Fibroblast of villous mesenchyme (primary cell): ENCODE measurements around the gene ALKAL2. TPM values are rescaled to one million over a fixed set of nuclear protein-coding genes. Genes with fewer than 3 reads are reported as not detected.

Experiments
- DNase-seq: peaks from one replicate; pipeline ENCODE4 v3.0.0-alpha.2; 2010; ENCODE audit warnings: low read depth
- H3K4me3 ChIP-seq: 2 replicates; pipeline ENCODE4 v1.5.1; 2011; ENCODE audit warnings: low read depth, mild to moderate bottlenecking, low read length
- total RNA-seq: library from RNA; depleted of rRNA; stranded (reverse); fragments of >200 nt; gene quantifications from 2 replicates; pipeline ENCODE4 v1.2.3, GENCODE V29; 2012
- TF ChIP-seq, protein P1 (sequence below): IDR thresholded peaks from 2 replicates; pipeline ENCODE4 v1.5.1; 2012; ENCODE audit warnings: low read depth, mild to moderate bottlenecking, low read length; ENCODE audit not compliant: insufficient read depth

The ALKAL2 gene
- total RNA-seq, 1 donor = 0.43 TPM

DNA sequence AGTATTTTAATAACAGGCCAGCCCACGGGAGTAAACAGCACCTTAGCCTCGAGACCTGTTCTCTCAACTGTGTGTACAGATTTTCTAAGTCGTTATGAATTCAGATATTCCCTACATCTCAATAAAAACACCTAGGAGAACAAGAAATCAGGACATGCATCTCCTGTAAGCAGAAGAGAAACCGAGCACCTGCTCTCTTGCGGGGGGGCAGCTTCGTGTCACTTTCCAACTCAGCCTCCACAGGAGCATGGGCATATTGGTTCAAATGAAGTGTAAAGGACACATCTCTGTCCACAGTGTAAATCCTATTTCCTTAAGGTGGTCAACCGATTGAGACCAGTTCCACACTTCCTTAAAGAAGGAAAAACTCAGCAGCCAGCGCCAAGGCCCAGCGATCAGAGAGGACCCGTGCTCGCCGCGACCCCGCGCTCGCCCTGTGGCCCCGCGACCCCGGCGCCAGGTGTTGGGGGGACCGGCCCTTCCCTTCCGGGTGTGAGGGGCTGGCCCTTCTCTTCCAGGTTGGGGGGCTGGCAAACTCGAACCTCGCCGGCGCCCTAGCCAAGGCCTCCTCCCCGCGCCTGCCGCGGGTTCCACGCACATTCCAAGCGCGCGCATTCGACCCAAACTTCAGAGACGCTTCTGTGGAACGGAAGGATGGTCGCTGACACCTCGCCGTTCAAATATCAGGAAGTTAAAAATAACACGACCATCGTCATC lies 24.7 kb downstream of the ALKAL2 start:
- DNase-seq = no peak
- H3K4me3 ChIP-seq = peak overlapping the region; percentile 79
- TF ChIP-seq, protein P1, sequence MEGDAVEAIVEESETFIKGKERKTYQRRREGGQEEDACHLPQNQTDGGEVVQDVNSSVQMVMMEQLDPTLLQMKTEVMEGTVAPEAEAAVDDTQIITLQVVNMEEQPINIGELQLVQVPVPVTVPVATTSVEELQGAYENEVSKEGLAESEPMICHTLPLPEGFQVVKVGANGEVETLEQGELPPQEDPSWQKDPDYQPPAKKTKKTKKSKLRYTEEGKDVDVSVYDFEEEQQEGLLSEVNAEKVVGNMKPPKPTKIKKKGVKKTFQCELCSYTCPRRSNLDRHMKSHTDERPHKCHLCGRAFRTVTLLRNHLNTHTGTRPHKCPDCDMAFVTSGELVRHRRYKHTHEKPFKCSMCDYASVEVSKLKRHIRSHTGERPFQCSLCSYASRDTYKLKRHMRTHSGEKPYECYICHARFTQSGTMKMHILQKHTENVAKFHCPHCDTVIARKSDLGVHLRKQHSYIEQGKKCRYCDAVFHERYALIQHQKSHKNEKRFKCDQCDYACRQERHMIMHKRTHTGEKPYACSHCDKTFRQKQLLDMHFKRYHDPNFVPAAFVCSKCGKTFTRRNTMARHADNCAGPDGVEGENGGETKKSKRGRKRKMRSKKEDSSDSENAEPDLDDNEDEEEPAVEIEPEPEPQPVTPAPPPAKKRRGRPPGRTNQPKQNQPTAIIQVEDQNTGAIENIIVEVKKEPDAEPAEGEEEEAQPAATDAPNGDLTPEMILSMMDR = no peak

DNA sequence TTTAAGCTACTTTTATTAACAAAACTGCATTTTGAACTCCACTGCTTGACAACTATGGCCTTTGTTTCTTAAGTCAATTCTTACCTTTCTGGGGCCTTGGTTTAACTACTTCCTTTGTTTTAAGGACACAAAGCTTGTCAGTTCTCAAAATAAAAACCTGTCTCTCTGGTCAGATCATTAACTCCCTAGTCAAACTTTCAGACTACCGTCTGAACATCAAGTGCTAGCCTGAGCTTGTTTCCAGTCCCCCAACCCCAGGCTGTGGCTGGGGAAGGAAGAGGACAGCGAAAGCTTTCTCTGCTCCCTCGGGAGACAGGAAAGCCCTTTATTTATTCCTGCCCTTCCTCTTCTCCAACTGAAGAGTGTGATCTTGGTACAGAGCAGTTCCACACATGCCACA lies 25.8 kb downstream of the ALKAL2 start:
- TF ChIP-seq, protein P1 = no peak
- DNase-seq = no peak
- H3K4me3 ChIP-seq = no peak overlapping the region

DNA sequence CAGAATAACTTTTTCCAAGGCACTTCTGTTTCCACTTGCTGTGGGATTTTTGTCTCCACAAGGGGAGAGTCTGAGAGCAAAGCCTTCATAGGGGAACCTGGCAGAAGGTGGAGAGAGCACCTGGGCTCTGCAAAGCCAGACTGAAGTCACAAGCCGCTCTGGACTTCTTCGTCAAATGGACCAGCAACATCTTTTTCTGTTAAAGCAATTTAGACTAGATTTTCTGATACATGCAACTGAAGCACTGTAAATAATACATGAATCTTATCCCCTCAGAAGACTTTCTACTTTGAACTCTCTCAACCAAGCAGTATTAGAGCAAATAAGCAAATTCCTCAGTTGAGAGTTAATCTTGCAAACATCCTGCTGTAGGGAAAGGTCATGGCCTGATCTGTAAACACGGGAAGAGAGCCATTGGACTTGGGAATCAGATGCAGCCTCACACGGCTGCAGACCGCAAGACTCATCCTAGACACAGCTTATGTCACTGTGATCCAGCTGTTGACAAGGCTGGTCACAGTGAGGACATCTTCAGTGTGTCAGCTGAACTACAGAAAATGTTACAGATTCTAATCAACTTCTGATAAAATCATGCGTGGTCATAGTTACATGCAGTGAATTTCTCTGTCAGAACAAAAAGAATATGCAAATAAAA lies 27.3 kb downstream of the ALKAL2 start:
- DNase-seq = peak; percentile 78
- no peak overlapping the region for H3K4me3 ChIP-seq
- TF ChIP-seq, protein P1 = no peak

DNA sequence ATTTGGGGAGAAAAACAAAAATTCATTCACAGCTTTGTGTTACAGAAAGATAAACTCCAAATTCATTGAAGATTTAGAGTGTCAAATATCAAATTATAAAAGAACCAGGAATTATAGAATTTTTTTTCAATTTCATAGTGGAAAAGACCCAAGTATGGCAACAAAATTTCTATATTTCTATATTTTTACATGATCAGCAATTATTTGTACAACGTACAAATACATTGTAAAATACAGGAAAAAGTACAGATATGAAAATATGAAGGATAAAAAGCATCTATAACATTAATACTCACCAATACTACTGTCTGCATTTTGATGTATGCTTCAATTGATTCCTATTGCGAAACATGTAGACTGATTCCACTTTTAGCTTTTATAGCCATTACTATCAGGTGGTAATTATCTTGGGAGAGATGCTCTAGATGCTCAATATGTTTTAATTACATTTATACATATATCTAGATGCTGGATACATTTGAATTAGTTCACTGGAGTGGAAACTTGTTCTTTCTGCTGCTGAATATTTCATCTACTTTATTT lies 28.0 kb downstream of the ALKAL2 start:
- DNase-seq = no peak
- H3K4me3 ChIP-seq = no peak overlapping the region
- TF ChIP-seq, protein P1 = no peak

DNA sequence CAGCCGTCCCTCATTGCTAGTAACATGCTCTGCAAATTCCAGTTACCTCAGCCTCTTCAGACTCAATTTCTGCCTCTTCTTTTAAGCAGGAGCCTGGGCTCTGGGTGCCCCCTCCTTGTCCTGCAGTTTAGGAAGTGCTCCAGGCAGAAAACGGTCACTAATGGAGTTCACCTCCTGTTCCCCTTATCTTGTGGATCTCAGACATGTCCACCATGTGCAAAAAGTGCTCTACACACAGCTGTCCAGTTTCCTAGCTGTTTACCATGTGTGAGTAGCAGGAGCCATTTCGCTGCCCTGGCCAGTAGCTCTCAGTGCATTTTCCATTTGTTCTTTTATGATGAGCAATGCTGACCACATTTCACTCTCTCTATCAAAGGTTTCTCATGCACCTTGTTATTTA lies 29.0 kb downstream of the ALKAL2 start:
- no peak for DNase-seq
- TF ChIP-seq, protein P1 = no peak
- no peak overlapping the region for H3K4me3 ChIP-seq

DNA sequence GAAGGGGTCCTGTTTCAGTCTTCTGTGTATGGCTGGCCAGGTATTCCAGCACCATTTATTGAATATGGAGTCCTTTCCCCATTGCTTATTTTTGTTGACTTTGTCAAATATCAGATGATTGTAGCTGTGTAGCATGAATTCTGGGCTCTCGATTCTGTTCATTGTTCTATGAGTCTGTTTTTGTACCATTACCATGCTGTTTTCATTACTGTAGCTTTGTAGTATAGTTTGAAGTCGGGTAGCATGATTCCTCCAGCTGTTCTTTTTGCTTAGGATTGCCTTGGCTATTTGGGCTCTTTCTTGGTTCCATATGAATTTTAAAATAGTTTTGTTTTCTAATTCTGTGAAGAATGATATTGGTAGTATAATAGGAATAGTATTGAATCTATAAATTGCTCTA lies 30.0 kb downstream of the ALKAL2 start:
- TF ChIP-seq, protein P1 = no peak
- H3K4me3 ChIP-seq = no peak overlapping the region
- DNase-seq = no peak
